Activated CD4-positive, CD25-positive, alpha-beta regulatory T cell treated with anti-CD3 and anti-CD28 coated beads, Interleukin-2, amount 50 U/mL, for 24 hours (primary cell): Measurements from ENCODE around the gene TGM5.
A peak's percentile ranks its signal among the peaks of the same experiment; 100 is the strongest.
"Not testable (repeated sequence)": the region's sequence is repeated elsewhere in the genome, so short reads cannot be mapped to it uniquely, and the experiment has no call there.

Experiments used
- ATAC-seq, 2 donors: fragments of 150-1000 bp; cut with Tn5 transposase; one replicate each; pipeline ENCODE4 v1.10.0; 2021; ENCODE audit warnings: mild to moderate bottlenecking in 1 of 2, moderate library complexity in 1 of 2

TGM5 gene

GRCh38 chr15:43214169-43214568 is 52.6 kb downstream of the TGM5 start:
- no peak for ATAC-seq

GRCh38 chr15:43213466-43213865 is 53.3 kb downstream of the TGM5 start:
- no peak for ATAC-seq

DNA sequence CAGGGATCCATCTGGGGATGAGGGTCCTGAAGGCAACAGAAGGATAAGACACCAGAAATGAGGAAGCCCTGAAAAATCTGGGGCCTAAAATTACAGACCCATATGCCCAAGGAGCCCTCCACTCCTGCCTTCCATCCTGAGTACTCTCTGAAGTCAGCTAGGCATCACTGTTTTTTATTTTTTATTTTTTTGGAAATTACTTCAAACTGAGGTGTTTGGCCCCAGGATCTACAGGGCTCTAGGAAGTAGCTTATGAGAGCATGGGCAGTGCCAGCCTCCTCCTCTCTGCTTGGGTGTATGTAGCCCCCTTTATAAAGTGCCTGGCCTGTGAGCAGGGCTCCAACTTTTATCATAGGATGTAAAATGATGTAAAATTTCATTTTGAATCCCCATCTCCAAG is 53.8 kb downstream of the TGM5 start:
- ATAC-seq = no peak

GRCh38 chr15:43212299-43212698 is 54.4 kb downstream of the TGM5 start:
- ATAC-seq = no peak

DNA sequence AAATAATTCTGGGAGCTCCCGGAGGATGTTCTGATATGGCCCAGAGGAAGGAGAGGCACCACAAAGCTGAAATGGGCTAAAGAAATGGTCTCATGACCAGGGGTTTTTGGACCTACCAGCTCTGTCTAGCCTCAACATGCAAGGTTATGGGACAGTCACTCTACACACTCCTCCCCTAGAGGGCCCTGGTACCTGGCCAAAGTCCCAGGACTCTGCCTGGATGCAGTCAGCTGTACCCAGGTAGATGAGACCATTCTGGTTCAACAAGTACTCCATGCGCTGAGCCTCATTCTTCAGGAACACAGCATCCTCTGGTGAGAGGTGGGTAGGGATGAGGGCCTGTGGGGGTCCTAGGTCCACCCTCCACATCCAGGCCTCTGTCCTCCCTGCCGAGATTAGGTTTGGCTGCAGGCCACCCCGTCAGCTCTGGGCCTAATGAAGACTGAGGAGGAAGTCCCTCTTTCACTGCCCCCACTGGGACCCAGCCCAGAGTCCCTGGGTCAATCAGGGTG is 55.4 kb downstream of the TGM5 start:
- no peak for ATAC-seq

GRCh38 chr15:43210807-43211206 is 55.9 kb downstream of the TGM5 start:
- ATAC-seq = no peak

GRCh38 chr15:43210172-43210745 is 56.5 kb downstream of the TGM5 start:
- ATAC-seq = no peak

DNA sequence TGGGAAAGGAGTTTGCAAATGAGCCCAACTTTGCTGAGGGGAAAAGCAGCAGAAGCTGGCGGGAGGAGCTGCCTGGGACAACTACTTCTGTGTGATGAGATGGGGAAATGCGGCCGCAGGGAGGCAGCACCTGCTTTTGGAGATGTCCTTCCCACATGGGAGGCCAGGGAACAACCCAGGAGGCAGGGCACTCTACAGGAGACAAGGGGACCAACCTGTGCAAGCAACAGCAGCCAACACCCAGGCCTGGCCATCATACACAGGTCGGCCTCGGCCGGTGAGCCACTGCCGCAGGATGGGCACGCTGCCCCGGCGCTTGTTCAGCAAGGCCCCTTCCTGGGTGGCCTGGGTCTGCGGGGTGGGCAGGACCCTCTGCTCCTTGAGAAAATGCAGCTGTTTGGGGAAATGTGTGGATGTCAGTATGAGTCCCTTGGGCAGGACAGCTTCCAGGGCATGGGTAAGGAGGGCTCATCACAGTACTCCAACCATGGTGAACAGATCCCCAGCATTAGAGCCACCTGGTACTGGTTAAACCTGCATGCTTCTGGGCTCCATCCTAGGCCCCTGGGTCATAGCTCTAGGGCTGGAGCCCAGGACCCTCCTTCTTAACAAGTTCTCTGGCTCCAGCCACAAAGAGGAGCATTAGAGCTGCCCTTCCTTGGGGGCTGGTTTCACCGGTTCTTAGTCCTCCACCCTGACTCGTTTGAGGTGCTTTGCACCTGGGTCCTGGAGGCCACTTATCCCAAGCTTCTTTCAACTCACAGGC is 57.5 kb downstream of the TGM5 start:
- ATAC-seq = no peak

DNA sequence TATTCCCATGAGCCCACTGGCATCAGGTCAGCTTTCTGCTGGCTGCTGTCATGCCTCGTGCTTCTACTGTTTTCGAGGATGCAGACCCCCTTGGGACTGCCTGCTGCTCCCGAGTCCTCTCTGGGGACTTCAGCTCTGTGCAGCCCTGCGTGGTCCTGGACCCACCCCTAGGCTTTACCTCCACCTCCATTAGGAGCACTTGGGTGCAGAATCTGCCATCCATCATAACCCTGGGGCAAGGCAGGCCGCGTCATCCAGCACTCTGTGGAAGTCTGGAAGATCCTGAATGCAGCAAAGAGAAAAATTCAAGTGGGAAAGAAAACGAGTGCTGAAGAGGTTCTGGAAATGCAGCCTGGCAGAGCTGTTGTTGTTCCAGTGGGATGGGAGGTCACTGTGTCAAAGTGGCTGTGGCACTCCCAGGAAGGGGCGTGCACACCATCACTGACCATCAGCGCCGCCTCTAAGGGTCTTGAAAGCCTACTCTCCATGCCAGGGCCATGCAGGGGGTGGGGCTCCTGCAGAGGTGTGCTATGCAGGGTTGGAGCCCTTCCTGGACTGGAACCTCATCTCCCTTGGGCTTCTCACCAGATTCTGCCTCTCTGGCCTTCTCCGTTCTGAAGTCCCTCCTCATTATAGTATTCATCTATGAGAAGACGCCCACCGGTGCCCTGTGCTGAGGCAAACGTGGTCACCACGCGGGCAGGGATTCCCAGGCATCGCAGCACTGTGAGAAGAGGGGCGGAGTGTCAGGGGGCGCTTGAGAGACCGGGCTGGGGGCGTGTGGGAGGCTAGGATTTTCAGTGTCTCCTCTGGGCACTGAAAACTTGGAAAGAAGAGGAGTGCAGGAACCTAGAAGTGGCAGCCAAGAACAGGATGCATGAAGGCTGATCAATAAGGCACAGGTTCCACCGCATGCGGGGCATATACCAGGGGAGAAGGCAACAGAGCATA is 58.4 kb downstream of the TGM5 start:
- no peak for ATAC-seq

DNA sequence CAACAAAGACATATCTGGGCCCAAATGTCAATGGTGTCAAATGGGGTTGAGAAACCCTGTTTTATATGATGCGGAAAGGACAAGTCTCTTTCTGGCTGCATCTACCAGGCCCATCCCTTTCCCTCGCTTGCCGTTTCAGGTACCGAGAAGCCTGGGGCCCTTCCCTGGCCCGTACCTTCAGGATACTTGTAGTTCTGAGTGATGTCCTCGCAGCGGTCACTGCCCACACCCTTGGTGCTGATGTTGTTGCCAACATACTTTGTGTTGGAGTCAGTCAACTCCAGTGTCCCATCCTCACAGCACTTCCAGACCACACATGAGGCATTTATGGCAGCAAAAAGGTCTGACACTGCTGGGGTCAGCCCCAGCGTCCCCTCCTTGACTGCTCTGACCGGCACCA is 59.7 kb downstream of the TGM5 start:
- no peak for ATAC-seq

- ATAC-seq = no peak
Observed at GRCh38 chr15:43206054-43206453, 60.7 kb downstream of the TGM5 start.

DNA sequence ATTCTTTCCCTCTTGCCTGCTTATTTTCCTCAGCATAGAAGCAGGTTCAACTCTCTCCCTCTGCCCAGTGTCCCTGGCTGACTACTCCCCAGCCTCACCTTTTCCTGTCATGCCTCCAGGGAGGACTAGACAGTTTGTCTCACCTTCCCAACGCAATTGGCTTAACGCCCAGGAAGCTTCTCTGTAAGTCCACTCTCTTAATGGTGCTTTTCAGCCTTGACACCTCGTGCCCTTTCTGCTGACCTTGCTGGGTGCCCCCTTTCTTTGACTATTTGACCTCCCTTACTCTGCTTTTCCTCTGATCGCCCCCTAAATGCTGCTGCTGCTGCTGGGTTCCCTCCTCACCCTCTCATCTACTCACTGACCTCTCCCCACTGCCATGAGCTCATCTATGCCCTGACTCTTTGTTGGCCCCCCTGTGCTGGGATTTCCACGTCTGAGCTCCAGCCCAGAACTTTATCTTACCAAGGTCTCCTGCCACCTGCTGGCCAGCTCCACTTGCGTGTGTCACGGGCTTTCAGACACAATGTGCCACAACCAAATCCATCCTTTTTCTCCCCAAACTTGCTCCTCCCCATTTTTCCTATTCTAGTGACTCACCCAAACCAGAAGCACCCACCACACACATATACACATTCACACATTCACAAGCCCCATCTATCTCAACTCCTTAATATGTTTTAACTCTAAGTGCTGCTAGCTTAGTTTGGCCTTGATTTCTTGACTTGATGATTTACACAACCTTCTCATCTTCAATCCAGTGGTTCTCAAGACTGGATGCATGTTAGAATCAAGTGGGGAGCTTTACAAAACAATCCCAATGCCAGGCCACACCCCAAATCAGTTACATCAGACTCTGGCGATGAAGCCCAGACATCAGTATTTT is 62.5 kb downstream of the TGM5 start:
- peak; percentile 45 to 61 for ATAC-seq

DNA sequence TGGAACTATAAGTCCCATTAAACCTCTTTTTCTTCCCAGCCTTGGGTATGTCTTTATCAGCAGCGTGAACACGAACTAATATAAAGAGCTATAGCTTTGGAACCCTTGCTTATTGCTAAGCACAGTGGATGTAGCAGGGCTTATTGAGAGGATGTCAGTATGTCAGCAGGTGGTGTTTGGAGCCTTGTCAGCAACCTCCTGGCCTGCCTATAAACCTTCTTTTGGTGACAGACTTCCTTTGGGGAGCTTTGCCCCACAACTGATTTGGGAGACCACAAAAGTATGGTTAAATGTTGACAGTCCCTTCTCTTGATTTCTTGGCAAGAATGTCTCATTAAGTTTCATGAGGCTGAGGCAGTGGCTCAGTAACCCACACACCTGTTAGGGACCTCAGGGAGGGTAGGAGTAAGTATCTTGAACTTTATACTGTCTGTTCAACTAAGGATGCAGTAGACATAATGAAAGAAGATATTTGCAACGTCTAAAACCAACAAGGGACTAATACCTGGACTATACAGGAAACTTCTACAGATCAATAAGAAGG is 66.7 kb downstream of the TGM5 start:
- no peak for ATAC-seq

- no peak for ATAC-seq
Observed at GRCh38 chr15:43198992-43199391, 67.7 kb downstream of the TGM5 start.

- ATAC-seq = not testable (repeated sequence)
Observed at GRCh38 chr15:43198556-43198955, 68.2 kb downstream of the TGM5 start.

DNA sequence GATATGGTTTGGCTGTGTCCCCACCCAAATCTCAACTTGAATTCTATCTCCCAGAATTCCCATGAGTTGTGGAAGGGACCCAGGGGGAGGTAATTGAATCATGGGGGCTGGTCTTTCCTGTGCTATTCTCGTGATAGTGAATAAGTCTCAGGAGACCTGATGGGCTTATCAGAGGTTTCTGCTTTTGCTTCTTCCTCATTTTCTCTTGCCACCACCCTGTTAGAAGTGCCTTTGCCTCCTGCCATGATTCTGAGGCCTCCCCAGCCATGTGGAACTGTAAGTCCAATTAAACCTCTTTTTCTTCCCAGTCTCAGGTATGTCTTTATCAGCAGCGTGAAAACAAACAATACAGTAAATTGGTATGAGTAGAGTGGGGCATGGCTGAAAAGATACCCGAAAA is 69.0 kb downstream of the TGM5 start:
- ATAC-seq = not testable (repeated sequence)

DNA sequence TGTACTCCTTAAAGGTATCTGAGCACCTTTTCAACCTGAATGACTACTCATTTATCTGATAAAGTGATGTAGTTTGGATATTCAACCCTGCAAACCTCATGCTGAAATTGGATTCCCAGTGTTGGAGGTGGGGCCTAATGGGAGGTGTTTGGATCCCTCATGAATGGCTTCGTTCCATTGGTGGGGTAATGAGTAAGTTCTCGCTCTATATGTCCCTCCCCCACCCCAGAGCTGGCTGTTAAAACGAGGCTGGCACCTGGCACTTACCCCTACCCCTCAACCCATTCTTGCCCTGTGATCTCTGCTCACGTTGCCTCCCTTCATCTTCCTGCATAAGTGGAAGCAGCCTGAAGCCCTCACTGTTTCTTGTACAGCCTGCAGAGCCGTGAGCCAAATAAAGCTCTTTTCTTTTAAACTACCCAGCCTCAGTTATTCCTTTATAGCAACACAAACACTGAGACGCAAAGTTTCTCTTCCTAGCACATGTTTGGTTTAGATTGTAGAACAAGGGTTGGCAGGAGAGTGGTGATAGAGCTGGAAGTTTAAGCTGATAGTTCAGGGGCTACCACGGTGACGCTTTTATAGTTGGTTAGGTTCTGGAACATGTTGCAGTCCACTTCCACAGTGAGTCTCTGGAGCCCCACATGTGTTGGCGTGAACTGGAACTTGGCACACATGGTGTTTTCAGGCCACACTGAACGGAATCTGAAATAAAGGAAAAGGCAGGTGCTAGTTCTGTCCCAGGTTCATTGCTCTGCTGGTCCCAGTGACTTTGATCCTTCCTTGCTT is 69.8 kb downstream of the TGM5 start:
- ATAC-seq = no peak

GRCh38 chr15:43194795-43195194 is 71.9 kb downstream of the TGM5 start:
- no peak for ATAC-seq

DNA sequence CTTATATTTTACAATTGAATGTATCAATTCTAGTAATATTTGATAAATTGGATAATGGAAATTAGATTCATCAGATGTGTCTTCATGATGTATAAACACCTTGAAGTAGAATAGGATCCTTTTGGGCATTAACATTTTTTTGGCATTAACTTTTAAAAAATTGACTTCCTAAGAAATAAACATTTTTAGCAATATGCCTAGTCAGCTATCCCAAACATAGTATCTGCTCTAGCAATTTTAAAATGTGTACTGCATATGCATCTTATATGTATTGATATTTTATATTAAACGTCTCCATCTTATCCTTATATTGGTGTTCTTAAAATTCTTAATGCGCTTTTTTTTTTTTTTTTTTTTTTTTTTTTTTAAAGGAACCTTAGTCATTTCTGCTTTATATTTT is 73.0 kb downstream of the TGM5 start:
- no peak for ATAC-seq

GRCh38 chr15:43190178-43190577 is 76.5 kb downstream of the TGM5 start:
- ATAC-seq = no peak

DNA sequence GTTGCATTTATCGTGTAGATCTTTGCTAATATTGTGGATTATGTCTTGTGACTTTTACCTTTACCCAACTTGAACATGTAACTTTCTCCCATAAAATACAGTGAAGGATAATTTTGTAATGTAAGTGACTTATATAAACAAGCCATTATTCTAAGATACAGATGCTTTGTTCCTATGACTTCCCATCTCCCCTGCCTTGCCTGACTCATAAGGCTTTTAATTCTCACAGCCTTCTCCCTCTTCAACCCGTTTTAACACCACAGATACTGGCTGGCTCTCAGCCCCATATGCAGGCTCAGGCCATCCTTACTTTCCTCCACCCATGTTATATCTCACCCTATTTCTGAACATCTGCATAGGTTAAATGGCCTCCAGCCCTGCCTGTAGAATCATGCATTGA is 77.4 kb downstream of the TGM5 start:
- no peak for ATAC-seq
